Measurements from ENCODE around the gene EPB41. TPM values are rescaled to one million over a fixed set of nuclear protein-coding genes. Genes with fewer than 3 reads are reported as not detected.

The EPB41 gene
- polyA plus RNA-seq, 1 of the 3 experiments (the other 2 are of a cell fraction): 7.4 TPM

DNA sequence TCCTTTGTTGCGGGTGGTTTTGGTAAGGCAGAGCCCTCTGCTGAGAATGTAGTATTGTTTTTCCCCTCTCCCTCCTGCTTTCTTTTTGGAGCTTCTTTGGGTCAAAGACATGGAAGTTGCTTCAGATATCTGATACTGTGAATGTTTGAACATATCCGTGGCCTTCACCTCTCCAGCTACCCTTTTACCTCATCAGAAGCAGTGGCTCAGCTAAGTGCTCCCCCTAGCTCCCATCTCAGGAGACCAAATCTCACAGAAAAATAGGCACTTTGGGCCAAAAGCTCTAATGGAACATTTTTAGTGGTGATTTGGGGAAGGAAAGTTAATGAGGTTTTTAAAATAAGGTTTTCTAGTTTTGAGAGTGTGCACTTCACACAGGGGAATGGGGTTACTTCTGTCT is 203.0 kb downstream of the EPB41 start:
- H3K9ac ChIP-seq: no peak overlapping the region
- H3K4me1 ChIP-seq (ENCODE audit: control insufficient read depth in 1 of 2, insufficient read depth in 2 of 2, low read depth in 1 of 2, low read length in 1 of 2): peaks cover 0 to 4% of the 10 kb centered on the region in 2 experiments; a peak in 1 of 4 replicates
- POLR2A ChIA-PET: no interaction called here
- H3K4me3 ChIP-seq (ENCODE audit: low read depth in 2 of 2, low read length in 1 of 2): no peak overlapping the region
- no peak overlapping the region for H3K4me2 ChIP-seq
- H3K9me2 ChIP-seq: no peaks in the 10 kb centered on the region
- no peaks in the 10 kb centered on the region for H3K79me2 ChIP-seq (ENCODE audit: insufficient read depth)
- H3K9me3 ChIP-seq: no peaks in the 10 kb centered on the region
- no peak overlapping the region for H3K27ac ChIP-seq (ENCODE audit: low read depth in 2 of 2, low read length in 1 of 2)
- CTCF ChIA-PET: interaction anchor here (2.6 kb wide), 1 partner anchor 235 kb away, joined by 12 read pairs; no protein-coding TSS in a partner anchor
- peaks cover 3% of the 10 kb centered on the region for H3F3A ChIP-seq (replicated peaks; ENCODE audit: insufficient read depth)
- WGBS (ENCODE audit: low lambda C conversion rate): 84% methylated on average over 2 of the region's 2 CpGs
- no peak overlapping the region for H2AFZ ChIP-seq (ENCODE audit: low read depth)
- no peaks in the 10 kb centered on the region for H4K20me1 ChIP-seq (ENCODE audit: insufficient read depth)
- no peaks in the 10 kb centered on the region for H3K36me3 ChIP-seq (replicated peaks in 1 of 2; ENCODE audit: control insufficient read depth in 1 of 2, insufficient read depth in 2 of 2, low read length in 1 of 2)
- no peak for DNase-seq
- peak; percentile 36 for TF ChIP-seq RAD21 (IDR thresholded peaks at IDR 0.05; ENCODE audit: low read length)
- TF ChIP-seq ELF1 (IDR thresholded peaks at IDR 0.05): no peak
- no peak for TF ChIP-seq POLR2AphosphoS5 (IDR thresholded peaks at IDR 0.05; ENCODE audit: low read depth, low read length)
- no peaks in the 10 kb centered on the region for H3K27me3 ChIP-seq (ENCODE audit: insufficient read depth)

DNA sequence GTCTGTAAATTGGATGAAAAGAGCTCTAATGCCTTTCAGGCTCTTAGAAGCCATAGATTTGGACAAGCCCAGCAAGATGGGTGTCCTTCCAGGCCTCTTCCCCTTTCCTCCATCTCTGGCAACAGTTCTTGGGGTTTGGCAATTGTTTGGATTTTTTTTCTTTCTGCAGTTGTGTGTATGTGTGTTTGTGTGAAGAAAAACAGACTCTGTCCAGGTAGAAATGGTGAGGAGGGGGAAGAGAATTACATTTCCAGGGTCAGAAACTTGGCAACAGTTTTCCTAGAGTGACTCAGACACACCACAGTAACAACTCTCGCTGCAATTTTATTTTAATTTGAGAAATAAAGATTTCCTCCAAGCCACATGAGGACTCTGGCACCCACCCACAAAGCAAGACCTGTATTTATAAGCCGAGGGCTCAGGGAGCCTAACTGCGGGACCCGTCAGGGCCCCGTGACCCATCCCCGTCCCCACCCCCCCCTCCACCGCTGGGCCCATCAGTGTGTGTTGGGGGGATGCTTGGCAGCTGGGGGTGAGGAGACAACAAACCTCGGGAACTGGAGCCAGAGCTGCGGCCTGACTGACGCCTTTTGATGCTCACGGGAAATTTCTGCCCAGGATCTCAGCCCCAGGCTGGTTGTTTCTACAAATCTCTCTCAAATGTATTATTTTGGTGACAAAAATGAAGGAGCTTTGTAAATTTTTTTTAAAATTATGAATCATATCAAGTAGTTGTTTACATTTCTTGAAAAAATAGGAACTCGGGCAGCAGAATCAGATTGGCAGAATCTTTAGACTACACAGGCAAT is 205.0 kb downstream of the EPB41 start:
- Histone ChIP-seq H3F3A (replicated peaks; ENCODE audit: insufficient read depth) (peaks cover 3% of the 10 kb centered on the region), H3K36me3 (replicated peaks in 1 of 2; ENCODE audit: control insufficient read depth in 1 of 2, insufficient read depth in 2 of 2, low read length in 1 of 2) (no peaks in the 10 kb centered on the region), H3K9me3 (no peaks in the 10 kb centered on the region), H3K4me2 (no peak overlapping the region), H3K9me2 (no peaks in the 10 kb centered on the region), H4K20me1 (ENCODE audit: insufficient read depth) (no peaks in the 10 kb centered on the region), H3K27me3 (ENCODE audit: insufficient read depth) (no peaks in the 10 kb centered on the region), H3K9ac (no peak overlapping the region), H3K4me3 (ENCODE audit: low read depth in 2 of 2, low read length in 1 of 2) (no peak overlapping the region), H2AFZ (ENCODE audit: low read depth) (no peak overlapping the region), H3K4me1 (ENCODE audit: control insufficient read depth in 1 of 2, insufficient read depth in 2 of 2, low read depth in 1 of 2, low read length in 1 of 2) (peaks cover 0 to 7% of the 10 kb centered on the region in 2 experiments; a peak in 1 of 4 replicates), H3K27ac (ENCODE audit: low read depth in 2 of 2, low read length in 1 of 2) (no peak overlapping the region), H3K79me2 (ENCODE audit: insufficient read depth) (no peaks in the 10 kb centered on the region)
- TF ChIP-seq NRF1 (IDR thresholded peaks at IDR 0.05; ENCODE audit: low read depth, low read length): no peak
- TF ChIP-seq ELF1 (IDR thresholded peaks at IDR 0.05): no peak
- TF ChIP-seq FOSL2 (IDR thresholded peaks at IDR 0.05; ENCODE audit: borderline replicate concordance, low read depth): no peak
- TF ChIP-seq NFIC (IDR thresholded peaks at IDR 0.05; ENCODE audit: borderline replicate concordance): no peak
- TF ChIP-seq, protein P1, sequence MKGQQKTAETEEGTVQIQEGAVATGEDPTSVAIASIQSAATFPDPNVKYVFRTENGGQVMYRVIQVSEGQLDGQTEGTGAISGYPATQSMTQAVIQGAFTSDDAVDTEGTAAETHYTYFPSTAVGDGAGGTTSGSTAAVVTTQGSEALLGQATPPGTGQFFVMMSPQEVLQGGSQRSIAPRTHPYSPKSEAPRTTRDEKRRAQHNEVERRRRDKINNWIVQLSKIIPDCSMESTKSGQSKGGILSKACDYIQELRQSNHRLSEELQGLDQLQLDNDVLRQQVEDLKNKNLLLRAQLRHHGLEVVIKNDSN (IDR thresholded peaks at IDR 0.05; ENCODE audit: borderline replicate concordance, low read depth): no peak
- TF ChIP-seq, protein P2, sequence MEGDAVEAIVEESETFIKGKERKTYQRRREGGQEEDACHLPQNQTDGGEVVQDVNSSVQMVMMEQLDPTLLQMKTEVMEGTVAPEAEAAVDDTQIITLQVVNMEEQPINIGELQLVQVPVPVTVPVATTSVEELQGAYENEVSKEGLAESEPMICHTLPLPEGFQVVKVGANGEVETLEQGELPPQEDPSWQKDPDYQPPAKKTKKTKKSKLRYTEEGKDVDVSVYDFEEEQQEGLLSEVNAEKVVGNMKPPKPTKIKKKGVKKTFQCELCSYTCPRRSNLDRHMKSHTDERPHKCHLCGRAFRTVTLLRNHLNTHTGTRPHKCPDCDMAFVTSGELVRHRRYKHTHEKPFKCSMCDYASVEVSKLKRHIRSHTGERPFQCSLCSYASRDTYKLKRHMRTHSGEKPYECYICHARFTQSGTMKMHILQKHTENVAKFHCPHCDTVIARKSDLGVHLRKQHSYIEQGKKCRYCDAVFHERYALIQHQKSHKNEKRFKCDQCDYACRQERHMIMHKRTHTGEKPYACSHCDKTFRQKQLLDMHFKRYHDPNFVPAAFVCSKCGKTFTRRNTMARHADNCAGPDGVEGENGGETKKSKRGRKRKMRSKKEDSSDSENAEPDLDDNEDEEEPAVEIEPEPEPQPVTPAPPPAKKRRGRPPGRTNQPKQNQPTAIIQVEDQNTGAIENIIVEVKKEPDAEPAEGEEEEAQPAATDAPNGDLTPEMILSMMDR (IDR thresholded peaks at IDR 0.05): no peak
- no peak for TF ChIP-seq JUND (IDR thresholded peaks at IDR 0.05)
- no peak for TF ChIP-seq GABPA (IDR thresholded peaks at IDR 0.05; ENCODE audit: low read depth)
- TF ChIP-seq, protein P3, sequence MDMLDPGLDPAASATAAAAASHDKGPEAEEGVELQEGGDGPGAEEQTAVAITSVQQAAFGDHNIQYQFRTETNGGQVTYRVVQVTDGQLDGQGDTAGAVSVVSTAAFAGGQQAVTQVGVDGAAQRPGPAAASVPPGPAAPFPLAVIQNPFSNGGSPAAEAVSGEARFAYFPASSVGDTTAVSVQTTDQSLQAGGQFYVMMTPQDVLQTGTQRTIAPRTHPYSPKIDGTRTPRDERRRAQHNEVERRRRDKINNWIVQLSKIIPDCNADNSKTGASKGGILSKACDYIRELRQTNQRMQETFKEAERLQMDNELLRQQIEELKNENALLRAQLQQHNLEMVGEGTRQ (IDR thresholded peaks at IDR 0.05; ENCODE audit: borderline replicate concordance, low read depth, low read length): no peak
- no peak for TF ChIP-seq RAD21 (IDR thresholded peaks at IDR 0.05; ENCODE audit: low read length)
- no peak for TF ChIP-seq RXRA (IDR thresholded peaks at IDR 0.05; ENCODE audit: borderline replicate concordance, low read depth)
- TF ChIP-seq, protein P4, sequence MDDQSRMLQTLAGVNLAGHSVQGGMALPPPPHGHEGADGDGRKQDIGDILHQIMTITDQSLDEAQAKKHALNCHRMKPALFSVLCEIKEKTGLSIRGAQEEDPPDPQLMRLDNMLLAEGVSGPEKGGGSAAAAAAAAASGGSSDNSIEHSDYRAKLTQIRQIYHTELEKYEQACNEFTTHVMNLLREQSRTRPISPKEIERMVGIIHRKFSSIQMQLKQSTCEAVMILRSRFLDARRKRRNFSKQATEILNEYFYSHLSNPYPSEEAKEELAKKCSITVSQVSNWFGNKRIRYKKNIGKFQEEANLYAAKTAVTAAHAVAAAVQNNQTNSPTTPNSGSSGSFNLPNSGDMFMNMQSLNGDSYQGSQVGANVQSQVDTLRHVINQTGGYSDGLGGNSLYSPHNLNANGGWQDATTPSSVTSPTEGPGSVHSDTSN (IDR thresholded peaks at IDR 0.05): no peak
- no peak for TF ChIP-seq FOXJ3 (CRISPR knock-in tag; IDR thresholded peaks at IDR 0.05)
- TF ChIP-seq EZH2phosphoT487 (IDR thresholded peaks at IDR 0.05; ENCODE audit: borderline replicate concordance, low read depth): no peak
- TF ChIP-seq, protein P5, sequence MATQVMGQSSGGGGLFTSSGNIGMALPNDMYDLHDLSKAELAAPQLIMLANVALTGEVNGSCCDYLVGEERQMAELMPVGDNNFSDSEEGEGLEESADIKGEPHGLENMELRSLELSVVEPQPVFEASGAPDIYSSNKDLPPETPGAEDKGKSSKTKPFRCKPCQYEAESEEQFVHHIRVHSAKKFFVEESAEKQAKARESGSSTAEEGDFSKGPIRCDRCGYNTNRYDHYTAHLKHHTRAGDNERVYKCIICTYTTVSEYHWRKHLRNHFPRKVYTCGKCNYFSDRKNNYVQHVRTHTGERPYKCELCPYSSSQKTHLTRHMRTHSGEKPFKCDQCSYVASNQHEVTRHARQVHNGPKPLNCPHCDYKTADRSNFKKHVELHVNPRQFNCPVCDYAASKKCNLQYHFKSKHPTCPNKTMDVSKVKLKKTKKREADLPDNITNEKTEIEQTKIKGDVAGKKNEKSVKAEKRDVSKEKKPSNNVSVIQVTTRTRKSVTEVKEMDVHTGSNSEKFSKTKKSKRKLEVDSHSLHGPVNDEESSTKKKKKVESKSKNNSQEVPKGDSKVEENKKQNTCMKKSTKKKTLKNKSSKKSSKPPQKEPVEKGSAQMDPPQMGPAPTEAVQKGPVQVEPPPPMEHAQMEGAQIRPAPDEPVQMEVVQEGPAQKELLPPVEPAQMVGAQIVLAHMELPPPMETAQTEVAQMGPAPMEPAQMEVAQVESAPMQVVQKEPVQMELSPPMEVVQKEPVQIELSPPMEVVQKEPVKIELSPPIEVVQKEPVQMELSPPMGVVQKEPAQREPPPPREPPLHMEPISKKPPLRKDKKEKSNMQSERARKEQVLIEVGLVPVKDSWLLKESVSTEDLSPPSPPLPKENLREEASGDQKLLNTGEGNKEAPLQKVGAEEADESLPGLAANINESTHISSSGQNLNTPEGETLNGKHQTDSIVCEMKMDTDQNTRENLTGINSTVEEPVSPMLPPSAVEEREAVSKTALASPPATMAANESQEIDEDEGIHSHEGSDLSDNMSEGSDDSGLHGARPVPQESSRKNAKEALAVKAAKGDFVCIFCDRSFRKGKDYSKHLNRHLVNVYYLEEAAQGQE (IDR thresholded peaks at IDR 0.05; ENCODE audit: low read depth, low read length): no peak
- TF ChIP-seq RFX5 (IDR thresholded peaks at IDR 0.05; ENCODE audit: low read length): no peak
- no peak for TF ChIP-seq MXI1 (IDR thresholded peaks at IDR 0.05; ENCODE audit: low read depth, low read length)
- no peak for TF ChIP-seq SMC3 (IDR thresholded peaks at IDR 0.05; ENCODE audit: low read depth, low read length)
- WGBS (ENCODE audit: low lambda C conversion rate): 89% methylated on average over 10 of the region's 12 CpGs
- DNase-seq: no peak
- POLR2A ChIA-PET: no interaction called here
- CTCF ChIA-PET: interaction anchor here (0.6 to 2.3 kb wide), 8 partner anchors 11 to 347 kb away, joined by 3 to 15 read pairs (median 4); no protein-coding TSS in a partner anchor

All from SK-N-SH (cell line).